GM18502 (cell line): ENCODE measurements around the gene PLXNA1.
A peak's percentile ranks its signal among the peaks of the same experiment; 100 is the strongest.

Experiments used
- ATAC-seq: cut with Tn5 transposase; IDR thresholded peaks from one replicate; pipeline ENCODE4 v1.9.1; 2021; ENCODE audit warnings: mild to moderate bottlenecking; ENCODE audit not compliant: unreplicated experiment, poor library complexity

PLXNA1 gene

DNA sequence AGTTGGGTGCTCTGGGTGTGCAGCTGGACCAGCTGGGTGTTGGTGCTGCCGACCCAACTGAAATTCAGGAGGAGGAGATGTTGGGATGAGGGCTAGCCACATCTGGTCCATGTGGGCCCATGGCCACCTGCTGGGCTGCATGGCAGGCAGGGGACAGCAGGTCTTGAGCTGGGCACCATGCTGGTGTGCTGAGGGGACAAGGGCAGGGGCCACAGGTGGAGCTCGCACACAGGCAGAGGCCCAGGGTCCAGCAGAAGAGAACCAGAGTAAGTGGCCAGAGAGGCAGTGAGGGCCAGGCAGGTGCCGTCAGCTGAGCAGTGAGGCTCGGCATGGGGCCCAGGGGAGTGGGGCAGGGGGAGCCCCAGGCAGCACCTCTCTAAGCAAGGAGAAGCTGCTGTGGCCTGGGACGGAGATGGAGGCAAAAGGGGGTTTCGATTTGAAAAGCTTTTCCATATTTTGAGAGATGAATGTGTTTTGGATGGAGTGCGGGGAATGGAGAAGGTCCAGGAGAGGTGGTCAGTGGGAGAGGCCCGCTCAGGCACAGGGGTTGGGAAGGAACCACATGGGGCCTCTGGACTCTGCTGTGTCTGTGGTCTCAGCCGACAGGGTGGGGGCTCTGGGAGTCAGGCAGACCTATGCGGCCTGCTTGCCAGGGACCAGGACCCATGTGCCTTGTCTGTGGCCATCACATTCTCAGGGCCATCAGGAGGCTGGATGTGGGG is 30.5 kb upstream of the PLXNA1 start:
- ATAC-seq, result no peak

DNA sequence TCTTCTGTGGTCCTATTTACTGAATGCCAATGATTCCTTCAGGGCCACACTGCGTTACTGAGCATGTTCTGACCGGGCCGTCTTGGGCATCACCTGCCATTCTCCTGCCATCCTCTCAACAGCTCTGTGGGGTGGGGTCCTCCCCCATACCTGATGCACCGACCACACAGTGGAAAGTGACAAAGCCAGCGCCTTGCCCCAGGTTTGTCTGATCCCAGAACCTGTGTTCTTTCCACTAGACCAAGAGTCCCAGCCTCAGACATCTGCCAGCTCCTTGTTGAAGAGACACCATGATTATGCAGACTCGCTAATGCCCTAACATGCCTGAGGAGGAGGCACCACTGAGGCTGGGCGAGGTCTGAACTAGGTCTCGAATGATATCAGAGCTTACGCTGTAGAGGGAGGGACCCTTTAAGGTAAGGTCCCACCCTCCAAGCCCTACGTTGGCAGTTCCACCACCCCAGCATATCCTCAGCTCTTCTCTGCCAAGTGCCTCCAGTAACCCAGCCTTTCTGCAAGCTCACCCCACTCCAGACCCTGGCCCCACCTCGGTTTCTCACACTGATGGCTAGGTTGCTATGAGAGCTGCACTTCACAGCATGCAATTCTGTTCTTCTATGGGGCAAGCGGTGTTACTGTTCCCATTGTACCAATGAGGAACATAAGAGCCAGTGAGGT is 29.8 kb upstream of the PLXNA1 start:
- no peak for ATAC-seq

DNA sequence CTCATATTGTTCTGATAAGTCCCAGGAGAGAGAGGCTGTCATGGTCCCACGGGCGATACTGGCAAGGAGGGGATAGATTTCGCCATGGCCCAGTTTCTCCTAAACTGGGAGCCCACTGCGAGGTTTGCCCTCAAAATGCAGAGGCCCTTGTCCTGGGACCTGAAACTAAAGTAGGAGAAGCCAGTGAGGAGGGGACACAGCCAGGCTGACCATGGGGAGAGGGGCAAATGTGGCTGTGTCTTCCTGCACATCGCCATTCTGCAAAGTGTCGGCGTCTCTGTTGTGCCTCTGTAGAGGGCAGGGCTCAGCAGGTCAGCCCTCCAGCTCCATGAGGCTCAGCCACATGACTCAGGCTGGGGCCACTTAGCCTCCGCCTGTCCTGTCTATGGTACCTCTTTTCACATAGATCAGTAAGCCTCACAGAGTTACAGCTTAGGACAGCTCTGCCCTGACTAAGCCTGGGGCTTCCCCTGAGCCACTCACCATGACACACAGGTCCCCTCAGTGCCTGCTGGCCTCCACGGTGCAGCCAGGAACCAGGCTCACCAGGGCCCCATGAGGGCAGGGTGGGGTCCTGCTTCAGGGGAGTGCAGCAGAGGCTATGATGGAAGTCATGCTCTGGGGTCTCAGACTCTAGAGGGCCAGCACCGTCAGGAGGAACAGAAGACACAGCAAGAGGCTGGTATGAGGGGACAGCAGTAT is 28.6 kb upstream of the PLXNA1 start:
- ATAC-seq, result peak; percentile 60

DNA sequence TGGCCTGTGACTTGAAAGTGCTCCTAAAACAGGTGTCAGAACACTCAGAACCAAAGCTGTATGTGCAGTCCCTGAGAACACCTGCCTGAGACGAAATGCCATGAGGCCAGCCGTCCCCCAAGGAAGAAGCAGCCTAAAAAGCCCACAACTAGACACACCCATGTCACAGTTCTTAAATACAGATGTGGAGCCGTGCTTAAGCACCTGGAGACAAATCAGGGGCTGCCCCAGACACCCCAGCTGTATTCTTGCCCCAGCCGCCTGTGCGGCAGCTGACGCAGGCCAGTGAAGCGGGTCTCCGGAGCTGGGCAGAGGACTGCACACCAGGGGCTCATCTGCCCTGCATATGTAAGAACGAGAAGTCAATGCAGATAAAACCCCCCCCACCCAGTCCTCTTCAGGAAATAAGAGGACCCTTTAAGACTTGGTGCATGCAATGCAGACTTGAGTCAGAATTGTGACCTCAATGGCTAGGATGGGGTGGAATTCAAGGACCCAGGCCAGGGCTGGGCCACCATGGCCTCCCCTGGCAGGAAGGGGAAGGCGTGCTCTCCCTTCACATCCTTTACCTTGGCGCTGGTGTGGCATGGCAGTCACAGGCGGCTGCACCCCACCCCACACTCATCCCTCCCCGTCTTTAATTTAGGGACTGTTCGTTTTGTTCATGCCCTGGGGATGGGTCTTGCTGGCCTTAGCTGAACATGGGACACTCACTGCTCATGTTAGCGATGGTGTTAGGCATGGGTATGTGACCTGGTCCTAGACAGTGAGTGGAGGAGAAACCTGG is 27.7 kb upstream of the PLXNA1 start:
- peak; percentile 53 for ATAC-seq

DNA sequence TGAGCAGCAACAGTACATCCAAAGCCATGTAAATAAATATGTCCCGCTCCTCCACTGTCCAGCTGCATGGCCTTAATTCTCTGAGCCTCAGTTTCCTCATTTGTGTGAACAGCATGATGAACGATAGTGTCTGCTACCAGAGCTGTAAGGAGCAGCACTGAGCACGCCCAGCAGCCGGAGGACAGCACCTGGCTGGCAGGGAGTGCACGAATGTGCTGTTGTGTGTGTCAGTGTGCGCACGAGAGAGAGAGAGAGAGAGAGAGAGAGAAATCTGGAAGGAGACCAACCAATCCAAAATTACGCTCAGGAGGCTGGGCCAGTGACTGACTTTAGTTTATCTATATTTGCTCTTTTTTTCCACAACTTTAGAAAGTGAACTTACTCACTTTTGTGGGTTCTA is 26.6 kb upstream of the PLXNA1 start:
- no peak for ATAC-seq

DNA sequence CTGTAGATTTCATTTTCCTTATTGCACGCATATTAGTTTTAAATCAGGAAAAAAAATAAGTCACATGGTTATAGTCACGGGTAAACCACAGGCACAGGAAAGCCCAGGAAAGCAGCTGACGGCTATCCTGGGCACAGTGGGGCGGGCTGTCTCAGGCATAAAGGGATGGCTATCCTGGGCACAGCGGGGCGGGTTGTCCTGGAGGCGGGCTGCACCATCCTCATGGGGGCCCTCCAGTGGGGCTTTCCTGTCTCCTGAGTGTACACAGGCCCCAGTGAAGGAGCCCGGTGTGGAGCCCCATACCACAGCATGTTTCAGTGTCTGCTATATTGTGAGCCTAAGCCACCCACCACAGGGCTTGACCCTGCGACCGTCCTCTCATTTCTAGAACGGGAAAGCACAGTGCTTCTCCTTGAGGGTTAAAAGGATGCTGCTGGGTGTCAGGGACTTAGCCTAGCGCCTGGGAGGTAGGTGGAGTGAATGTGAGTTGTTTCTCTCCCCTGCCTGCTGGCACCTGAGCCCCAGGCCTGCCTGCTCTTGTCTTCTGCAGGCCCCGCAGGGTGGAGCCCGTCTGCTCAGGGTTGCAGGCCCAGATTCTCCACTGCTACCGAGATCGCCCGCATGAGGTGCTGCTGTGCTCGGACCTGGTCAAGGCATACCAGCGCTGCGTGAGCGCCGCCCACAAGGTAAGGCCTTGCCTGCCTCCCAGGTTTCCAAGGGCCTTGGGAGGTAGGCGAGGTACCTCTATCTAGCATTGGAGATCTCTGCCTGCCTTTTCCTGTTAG is 25.9 kb upstream of the PLXNA1 start:
- no peak for ATAC-seq

DNA sequence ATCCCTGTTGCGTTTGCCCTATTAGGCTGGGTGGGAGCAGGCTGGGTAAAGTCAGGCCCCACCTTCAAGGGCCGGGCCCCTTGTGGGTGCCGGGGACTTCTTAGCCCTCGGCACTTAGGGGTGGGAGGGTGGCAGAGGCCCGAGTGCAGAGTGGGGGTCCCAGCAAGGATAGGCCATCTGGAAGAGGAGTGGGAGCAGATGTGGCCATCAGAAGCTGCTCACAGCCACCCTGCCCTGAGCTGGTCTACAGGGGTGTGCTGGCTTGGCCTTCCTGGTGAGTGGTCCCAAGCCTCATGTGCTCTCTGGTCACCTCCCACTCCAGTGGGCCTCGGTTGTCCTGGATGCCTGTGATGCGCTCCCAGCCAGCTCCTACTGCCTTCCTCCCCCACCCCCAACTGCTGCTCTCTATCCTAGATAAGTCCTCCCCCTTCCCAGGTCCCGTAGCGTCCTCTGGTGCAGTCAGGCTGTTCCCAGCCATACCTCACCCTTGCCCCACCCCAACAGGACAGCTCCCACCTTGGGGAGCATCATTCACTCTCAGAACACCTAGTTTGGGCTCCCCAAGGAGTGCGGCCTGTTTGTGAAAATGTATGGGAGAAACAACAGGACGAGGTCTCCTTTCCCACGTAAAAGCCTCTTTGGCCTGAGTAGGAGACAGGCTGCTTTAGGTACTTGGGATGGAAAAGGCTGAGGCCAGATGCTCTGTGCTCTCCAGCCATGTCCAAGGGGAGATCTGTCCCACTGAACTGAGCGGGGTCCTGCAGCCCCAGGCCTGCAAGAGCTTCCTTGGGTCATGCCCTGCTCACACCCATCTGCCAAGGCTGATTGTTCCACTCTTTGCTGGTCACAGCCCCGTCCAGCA is 24.9 kb upstream of the PLXNA1 start:
- ATAC-seq, result no peak

DNA sequence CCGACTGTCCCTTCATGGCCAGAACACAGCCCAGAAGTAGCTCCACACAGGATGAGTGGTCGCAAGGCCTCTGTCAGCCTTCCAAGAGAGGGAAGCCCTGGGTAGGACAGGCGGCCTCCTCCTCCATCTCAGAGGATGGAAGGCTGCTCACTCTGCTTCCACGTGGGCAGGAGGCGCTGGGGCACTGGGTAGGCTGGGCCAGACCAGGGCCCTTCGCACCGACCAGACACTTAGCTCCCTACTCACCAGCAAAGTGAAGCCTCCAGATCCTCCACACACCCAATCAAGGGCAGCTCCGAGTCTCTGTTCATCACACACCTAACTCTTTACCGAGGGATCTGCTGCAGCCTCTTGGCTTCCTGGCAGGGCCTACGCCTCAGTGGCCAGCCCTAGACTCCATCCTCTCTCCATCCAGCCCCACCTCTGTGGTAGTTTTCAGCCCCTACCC is 24.3 kb upstream of the PLXNA1 start:
- ATAC-seq, result no peak

DNA sequence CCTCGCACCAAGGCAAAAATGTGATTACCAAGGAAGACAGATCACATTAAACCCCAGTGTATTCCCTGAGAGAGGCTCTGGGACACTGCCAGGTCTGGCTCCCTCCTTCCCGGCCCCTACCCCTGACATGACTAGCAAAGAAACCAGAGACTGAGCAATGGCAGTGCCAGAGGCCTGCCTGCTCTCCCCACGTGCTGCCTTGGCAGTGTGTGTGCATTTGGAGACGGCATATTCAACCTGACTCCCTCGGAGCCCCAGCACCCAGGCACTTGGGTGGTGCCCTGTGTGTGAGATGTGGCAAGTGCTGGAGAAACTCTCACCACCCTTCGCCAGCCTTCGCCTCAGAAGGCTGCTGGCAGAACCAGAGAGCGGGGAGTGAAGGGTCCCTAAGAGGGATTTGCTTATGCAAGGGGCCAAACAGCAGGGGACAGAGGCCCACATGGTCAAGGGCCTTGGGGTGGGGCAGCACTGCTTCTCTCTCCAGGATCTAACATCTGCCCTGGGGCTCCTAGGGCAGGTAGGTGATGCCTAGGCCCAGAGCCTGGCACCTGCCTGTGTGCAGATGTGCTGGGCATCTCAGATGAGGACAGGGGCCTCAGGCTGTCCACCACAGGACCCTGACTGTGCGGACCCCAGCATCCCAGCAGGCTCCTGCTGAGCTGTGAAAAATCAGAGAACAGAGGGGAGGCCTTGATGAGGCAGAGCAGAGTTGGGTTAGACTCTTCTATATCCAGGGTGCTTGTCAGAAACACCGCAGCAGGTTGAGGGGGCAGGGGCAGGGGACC is 23.6 kb upstream of the PLXNA1 start:
- ATAC-seq, result no peak

DNA sequence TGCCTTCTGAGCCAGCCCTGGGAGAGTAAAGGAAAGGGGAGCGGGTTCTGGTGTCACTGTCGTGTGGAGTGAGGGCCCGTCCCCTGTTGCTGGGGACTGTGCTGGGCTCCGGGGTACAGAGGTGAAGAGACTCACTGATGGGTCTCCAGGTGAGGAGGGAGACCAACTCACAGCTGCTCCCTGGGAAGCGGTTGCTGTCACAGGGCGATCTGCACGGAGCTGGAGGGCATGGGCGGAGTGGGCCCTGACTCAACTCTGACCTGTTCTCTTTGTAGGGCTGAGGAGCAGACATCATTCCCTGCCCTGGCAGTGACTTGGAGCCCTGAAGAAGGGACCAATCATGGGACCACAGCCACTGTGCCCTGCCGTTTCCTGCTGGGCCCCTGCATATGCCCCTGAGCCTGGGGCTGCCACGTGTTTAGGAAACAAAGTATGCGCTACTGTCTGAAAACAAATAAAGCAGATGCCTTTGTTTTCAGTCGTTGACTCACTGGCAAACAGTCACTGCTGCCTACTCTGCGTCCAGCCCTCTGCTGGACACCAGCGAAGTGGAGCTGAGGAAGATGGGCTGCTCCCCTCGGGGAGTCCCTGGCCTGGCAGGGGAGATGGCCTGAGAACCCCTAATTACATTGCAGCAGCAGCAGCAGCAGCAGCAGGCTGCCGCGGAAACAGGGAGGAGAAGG is 22.9 kb upstream of the PLXNA1 start:
- no peak for ATAC-seq

DNA sequence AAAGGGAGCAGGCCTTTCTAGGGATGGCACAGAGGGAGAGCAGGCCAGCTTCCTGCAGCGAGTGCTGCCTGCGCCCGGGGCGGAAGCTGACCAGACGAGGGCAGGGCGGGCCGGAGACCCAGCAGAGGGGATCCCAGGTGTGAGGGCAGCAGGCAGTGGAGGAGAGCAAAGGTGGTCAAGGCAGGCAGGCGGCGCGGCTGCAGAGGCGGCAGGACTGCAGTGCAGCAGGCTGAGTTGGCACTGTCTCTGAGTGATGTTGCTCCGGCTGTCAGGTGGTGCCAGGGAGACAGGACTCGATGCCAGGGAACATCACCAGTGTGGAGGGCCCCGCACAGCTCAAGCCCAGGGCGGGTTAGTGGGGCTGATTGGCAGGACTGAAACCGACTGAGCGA is 22.3 kb upstream of the PLXNA1 start:
- no peak for ATAC-seq

DNA sequence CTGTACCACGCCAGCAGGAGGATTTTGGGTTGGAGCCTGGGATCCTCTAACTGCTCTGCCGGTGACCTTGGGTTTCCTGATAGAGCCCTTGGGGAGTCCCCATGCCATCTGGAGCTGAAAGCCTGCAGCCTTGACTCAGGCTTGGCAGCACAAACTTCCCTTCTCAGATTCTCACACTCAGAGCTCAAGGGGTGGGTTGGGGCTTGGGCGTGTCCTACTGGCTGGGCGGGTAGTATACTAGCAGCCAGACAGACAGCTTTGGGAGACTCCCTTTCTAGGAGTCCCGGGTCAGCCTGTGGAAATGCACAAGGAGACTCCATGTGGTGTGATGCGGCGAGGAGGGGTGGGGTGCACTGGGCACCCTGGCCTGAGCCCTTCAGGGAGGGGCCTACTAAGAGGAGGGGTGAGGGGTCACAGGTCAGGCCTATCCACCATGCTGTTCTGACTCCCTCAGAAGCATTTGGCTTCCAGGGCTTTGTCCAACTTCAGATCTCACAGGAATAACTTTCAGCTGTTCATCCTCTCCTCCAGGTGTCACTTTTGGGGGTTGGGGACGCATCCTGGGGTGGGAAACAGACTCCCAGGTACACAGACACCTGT is 21.6 kb upstream of the PLXNA1 start:
- no peak for ATAC-seq

DNA sequence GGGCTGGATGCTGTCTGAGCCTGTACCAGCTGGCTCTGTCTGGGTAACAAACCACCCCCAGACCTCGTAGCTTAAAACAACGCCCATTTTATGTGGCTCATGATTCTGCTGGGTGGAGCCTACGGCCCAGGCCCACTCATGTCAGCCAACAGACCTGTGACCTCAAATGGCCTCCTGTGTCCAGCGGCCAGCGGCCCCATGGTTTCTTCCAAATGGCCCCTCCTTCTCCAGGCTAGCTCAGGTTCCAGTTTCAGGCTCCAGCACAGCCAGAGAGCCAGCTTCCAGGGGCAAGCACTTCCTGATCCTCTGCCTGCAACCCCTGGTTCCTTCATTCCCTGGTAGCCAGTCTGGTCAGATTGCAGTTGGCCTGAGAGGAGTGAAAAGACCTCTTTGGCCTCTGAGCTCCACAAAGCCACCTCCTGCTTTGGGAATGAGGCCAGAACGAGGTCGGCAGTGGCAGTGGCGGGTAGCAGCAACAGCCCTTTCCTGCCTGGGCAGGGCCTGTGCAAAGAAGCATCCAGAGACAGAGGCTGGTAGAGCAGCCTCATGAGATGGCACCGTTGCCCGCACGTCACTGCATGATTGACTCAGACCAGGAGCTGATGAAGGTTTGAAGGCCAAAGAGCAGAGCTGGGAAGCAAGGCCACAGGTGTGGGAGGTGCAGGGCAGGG is 21.0 kb upstream of the PLXNA1 start:
- no peak for ATAC-seq

DNA sequence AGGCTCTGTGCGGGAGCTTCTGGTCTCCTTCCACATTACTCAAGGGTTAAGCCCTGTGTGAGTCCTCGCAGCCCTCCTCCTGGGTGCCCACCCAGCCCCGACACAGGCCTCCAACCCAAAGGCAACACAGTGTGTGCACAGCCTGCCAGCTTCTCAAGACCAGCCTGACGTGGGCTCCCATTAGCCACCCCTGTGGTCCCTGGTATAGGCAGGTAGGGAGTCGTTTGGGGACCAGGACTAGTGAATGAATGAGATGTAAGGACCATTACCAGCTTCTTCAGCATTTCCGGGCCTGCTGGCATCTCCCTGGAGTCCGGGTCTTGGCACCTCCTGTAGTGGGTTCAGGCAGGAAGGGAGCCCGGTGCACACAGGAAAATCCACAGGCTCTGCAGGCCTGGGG is 20.2 kb upstream of the PLXNA1 start:
- ATAC-seq, result no peak

DNA sequence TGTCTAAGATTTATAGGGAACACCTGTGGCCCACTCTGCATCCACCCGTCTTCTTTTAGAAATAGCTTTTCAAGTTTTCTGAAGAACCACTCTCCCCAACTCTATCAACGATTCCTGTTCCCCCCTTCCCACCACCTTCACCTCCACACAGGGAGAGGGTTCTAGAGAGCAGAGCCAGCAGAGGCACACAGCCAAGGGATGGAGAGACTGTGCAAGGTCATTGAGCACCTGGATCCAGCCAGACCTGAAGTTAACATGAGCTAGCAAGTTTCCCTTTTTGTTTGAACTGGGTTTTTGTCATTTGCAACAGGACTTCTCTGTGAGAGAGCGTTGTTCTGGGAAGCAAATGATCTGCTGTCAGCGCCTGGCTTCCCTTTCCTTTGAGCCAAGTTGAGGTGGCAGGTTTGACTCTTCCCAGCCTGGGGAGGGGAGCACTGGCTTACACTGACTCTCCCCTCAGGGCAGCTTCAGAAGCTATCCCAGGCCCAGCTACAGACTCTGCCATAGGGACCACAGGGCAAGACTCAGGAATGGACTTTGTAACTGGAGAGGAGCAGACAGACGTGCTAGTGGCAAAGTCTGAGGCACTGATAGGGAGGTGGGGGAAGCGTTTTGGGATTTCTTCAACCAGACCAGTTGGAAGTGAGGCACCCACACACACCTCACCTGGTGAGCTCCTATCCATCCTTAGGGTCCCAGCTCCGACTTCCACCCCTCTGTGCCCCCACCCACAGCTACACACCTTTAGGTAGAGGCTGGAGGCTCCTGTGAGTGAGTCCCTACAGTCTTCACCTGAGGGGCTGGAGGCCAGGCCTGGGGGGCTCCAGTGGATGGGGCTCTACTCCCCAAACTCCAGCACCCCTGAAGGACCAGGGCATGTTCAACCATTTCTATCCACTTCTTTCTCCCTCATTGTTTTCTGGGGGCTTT is 19.4 kb upstream of the PLXNA1 start:
- ATAC-seq, result no peak

DNA sequence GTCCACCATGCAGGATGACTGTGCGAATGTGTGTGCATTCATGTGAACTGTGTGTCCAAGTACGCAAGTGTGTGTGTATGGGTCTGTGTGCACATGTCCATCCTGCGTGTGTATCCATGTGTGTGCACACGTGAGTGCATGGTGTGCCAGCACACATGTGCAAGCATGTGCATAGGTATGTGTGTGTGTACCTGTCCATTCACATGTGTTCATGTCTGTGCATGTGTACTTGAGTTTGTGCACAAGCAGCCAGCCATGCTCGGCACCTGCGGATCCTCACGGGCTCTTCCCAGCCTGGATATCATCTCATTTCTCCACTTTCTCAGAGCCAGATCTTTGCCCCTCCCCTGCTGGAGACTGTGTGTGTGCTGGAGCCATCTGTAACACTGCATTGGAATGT is 18.7 kb upstream of the PLXNA1 start:
- ATAC-seq, result no peak
